HEK293T (cell line): Measurements from ENCODE around the gene SUPT3H.

Experiments used
- CTCF ChIA-PET: fragments of 350-600 bp; formaldehyde crosslinking; extraction: SDS; loops from one replicate; lab custom pipeline; 2021; ENCODE audit warnings: antibody characterized with exemption, inconsistent platforms; lab: Yijun Ruan, JAX
- POLR2A ChIA-PET: fragments of 350-600 bp; formaldehyde crosslinking; extraction: SDS; loops from one replicate; lab custom pipeline; 2020; ENCODE audit warnings: antibody characterized with exemption, inconsistent platforms; lab: Yijun Ruan, JAX
- DNase-seq: peaks from one replicate; pipeline ENCODE4 v3.0.0; 2012; ENCODE audit warnings: mixed read lengths; ENCODE audit errors: extremely low spot score
- ARNT ChIP-seq: fragments of 450-650 bp; IDR thresholded peaks from 2 replicates; pipeline ENCODE4 v1.6.1; 2017; ENCODE audit warnings: mild to moderate bottlenecking
- BHLHE40 ChIP-seq: fragments of 450-650 bp; IDR thresholded peaks from 2 replicates; pipeline ENCODE4 v1.6.1; 2016; ENCODE audit warnings: mild to moderate bottlenecking, moderate library complexity, borderline replicate concordance
- CTBP1 ChIP-seq: fragments of 450-650 bp; IDR thresholded peaks from 2 replicates; pipeline ENCODE4 v1.6.1; 2016; ENCODE audit warnings: borderline replicate concordance
- ELF4 ChIP-seq: fragments of 450-650 bp; IDR thresholded peaks from 2 replicates; pipeline ENCODE4 v1.6.1; 2017; ENCODE audit warnings: antibody characterized with exemption
- FOXA1 ChIP-seq: fragments of 450-650 bp; IDR thresholded peaks from 2 replicates; pipeline ENCODE4 v1.6.1; 2016; ENCODE audit warnings: mild to moderate bottlenecking
- FOXK2 ChIP-seq: fragments of 450-650 bp; IDR thresholded peaks from 2 replicates; pipeline ENCODE4 v1.6.1; 2016; ENCODE audit warnings: mild to moderate bottlenecking
- FOXM1 ChIP-seq: fragments of 450-650 bp; IDR thresholded peaks from 2 replicates; pipeline ENCODE4 v1.6.1; 2017; ENCODE audit warnings: mild to moderate bottlenecking, borderline replicate concordance
- HDGF ChIP-seq: fragments of 450-650 bp; IDR thresholded peaks from 2 replicates; pipeline ENCODE4 v1.6.1; 2017; ENCODE audit warnings: antibody characterized with exemption, borderline replicate concordance
- L3MBTL2 ChIP-seq: fragments of 450-650 bp; conservative IDR thresholded peaks from 2 replicates; pipeline ENCODE4 v1.6.1; 2016; ENCODE audit warnings: mild to moderate bottlenecking
- LEF1 ChIP-seq: fragments of 450-650 bp; IDR thresholded peaks from 2 replicates; pipeline ENCODE4 v1.6.1; 2017; ENCODE audit warnings: mild to moderate bottlenecking, borderline replicate concordance
- NFRKB ChIP-seq: fragments of 450-650 bp; IDR thresholded peaks from 2 replicates; pipeline ENCODE4 v1.6.1; 2016; ENCODE audit warnings: mild to moderate bottlenecking, moderate library complexity
- PKNOX1 ChIP-seq: fragments of 450-650 bp; IDR thresholded peaks from 2 replicates; pipeline ENCODE4 v1.6.1; 2016
- SP1 ChIP-seq: fragments of 450-650 bp; IDR thresholded peaks from 2 replicates; pipeline ENCODE4 v1.6.1; 2017
- SUZ12 ChIP-seq: fragments of 450-650 bp; IDR thresholded peaks from 2 replicates; pipeline ENCODE4 v1.6.1; 2016; ENCODE audit warnings: mild to moderate bottlenecking
- TARDBP ChIP-seq: fragments of 450-650 bp; IDR thresholded peaks from 2 replicates; pipeline ENCODE4 v1.6.1; 2016
- ZNF384 ChIP-seq: fragments of 450-650 bp; IDR thresholded peaks from 2 replicates; pipeline ENCODE4 v1.6.1; 2016

The SUPT3H gene

GRCh38 chr6:45229416-45229815, 148.3 kb downstream of the SUPT3H start:
- CTCF ChIA-PET, result no interaction called here
- TF ChIP-seq LEF1 (no peak), ARNT (no peak), FOXA1 (no peak), FOXK2 (no peak), L3MBTL2 (no peak), PKNOX1 (no peak)
- POLR2A ChIA-PET, result no interaction called here
- no peak for DNase-seq

GRCh38 chr6:45226081-45226480, 151.7 kb downstream of the SUPT3H start:
- no peak for TF ChIP-seq ELF4
- no peak for TF ChIP-seq ARNT
- no peak for TF ChIP-seq ZNF384
- POLR2A ChIA-PET, result no interaction called here

DNA sequence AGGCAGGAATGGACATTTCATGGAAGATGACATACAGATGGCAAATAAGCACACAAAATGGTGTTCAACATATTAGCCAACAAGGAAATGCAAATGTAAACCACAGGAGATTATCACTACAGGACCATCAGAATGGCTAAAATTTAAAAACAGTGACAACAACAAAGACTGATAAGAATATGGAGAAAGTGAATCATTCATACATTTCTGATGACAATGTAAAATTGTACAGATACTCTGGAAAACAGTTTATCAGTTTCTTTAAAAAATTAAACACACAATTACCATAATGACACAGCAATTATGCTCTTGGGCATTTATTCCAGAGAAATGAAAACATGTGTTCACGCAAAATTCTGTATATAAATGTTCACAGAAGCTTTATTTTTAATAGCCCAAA, 155.4 kb downstream of the SUPT3H start:
- no peak for DNase-seq
- CTCF ChIA-PET, result no interaction called here
- TF ChIP-seq HDGF, result no peak
- no peak for TF ChIP-seq FOXK2
- TF ChIP-seq ARNT, result no peak
- no peak for TF ChIP-seq ELF4
- no peak for TF ChIP-seq CTBP1
- TF ChIP-seq SP1, result no peak
- TF ChIP-seq BHLHE40, result no peak
- TF ChIP-seq PKNOX1, result no peak
- TF ChIP-seq SUZ12, result no peak
- TF ChIP-seq NFRKB, result no peak
- POLR2A ChIA-PET, result no interaction called here

More at GRCh38 chr6:45226081-45226480, 151.7 kb downstream of the SUPT3H start:
- CTCF ChIA-PET, result no interaction called here
- DNase-seq, result no peak

DNA sequence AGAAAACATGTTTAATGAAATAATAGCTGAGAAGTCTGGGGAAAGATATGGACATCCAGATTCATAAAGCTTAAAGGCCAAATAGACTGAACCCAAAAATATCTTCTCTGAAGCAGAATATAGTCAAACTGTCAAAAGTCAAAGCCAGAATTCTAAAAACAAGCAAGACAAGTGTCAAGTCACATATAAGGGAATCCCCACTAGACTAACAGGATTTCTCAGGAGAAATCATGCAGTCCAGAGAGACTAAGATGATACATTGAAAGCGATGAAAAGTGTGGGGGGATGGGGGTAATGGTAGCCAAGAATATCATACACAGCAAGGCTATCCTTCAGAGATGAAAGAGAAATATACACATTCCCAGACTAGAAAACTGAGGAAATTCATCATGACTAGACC, 162.0 kb downstream of the SUPT3H start:
- ChIA-PET POLR2A (no interaction called here), CTCF (no interaction called here)
- no peak for TF ChIP-seq NFRKB
- no peak for TF ChIP-seq BHLHE40
- no peak for TF ChIP-seq FOXK2
- TF ChIP-seq LEF1, result no peak
- TF ChIP-seq HDGF, result no peak
- TF ChIP-seq CTBP1, result no peak
- no peak for TF ChIP-seq FOXM1
- TF ChIP-seq FOXA1, result no peak
- no peak for TF ChIP-seq ARNT
- no peak for TF ChIP-seq SP1
- TF ChIP-seq ZNF384, result no peak
- no peak for TF ChIP-seq SUZ12
- no peak for TF ChIP-seq TARDBP
- TF ChIP-seq PKNOX1, result no peak
- no peak for TF ChIP-seq ELF4
- no peak for TF ChIP-seq L3MBTL2
- no peak for DNase-seq

- TF ChIP-seq FOXA1 (no peak), PKNOX1 (no peak), NFRKB (no peak), ELF4 (no peak), BHLHE40 (no peak), LEF1 (no peak), SP1 (no peak), ZNF384 (no peak), L3MBTL2 (no peak), HDGF (no peak), ARNT (no peak), TARDBP (no peak), SUZ12 (no peak), FOXK2 (no peak), FOXM1 (no peak), CTBP1 (no peak)
- POLR2A ChIA-PET, result no interaction called here
- no peak for DNase-seq
- CTCF ChIA-PET, result no interaction called here
Observed at GRCh38 chr6:45212976-45213375, 164.8 kb downstream of the SUPT3H start.

DNA sequence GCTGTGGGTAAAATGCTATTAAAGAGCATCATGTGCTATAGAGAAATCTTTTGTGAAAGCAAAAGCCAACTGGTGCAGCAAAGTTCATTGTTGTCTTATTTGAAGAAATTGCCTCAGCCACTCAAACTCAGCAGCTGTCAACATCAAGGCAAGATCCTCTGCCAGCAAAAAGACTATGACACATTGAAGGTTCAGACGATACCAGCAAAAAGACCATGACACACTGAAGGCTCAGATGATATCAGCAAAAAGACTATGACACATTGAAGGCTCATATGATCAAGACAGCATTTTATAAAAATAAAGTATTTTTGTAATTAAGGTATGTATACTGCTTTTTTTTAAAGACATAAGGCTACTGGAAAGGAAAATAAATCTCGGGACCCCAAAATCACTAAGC, 168.0 kb downstream of the SUPT3H start:
- no peak for DNase-seq
- TF ChIP-seq FOXM1 (no peak), BHLHE40 (no peak), NFRKB (no peak), HDGF (no peak), SUZ12 (no peak), L3MBTL2 (no peak), CTBP1 (no peak), FOXA1 (no peak), ARNT (no peak)
- POLR2A ChIA-PET, result no interaction called here
- CTCF ChIA-PET, result no interaction called here
